ENCODE measurements around the gene NBL1.

GRCh38 chr1:19605967-19606366, 38.1 kb upstream of the NBL1 start:
- TF ChIP-seq CTCF (conservative IDR thresholded peaks at IDR 0.05 in 1 of 2, IDR thresholded peaks at IDR 0.05 in 1 of 2; ENCODE audit: low read depth in 1 of 2, low read length in 2 of 2) (no peak), EZH2 (IDR thresholded peaks at IDR 0.05; ENCODE audit: low read length, missing control alignments) (no peak)

All from fibroblast of lung (primary cell).